ENCODE measurements around the gene XXYLT1. TPM values are rescaled to one million over a fixed set of nuclear protein-coding genes. Genes with fewer than 3 reads are reported as not detected.

Gene XXYLT1
- total RNA-seq, 1 donor from 2014 or later: 42.9 TPM

- no peak overlapping the region for H3K4me3 Mint-ChIP-seq
- DNase-seq (ENCODE audit: low spot score in 2 of 2, unreplicated experiment in 2 of 2): no peak
- no peak overlapping the region for H3K27ac Mint-ChIP-seq
- no peak for TF ChIP-seq CTCF (IDR thresholded peaks at IDR 0.05; ENCODE audit: unreplicated experiment)
- H3K9me3 Mint-ChIP-seq: no peaks in the 10 kb centered on the region
- no peaks in the 10 kb centered on the region for H3K27me3 Mint-ChIP-seq (ENCODE audit: low read depth)
- peaks cover 20% of the 10 kb centered on the region for H3K4me1 Mint-ChIP-seq
- H3K36me3 Mint-ChIP-seq: no peaks in the 10 kb centered on the region
Measured at GRCh38 chr3:195164573-195165264, 106.2 kb downstream of the XXYLT1 start.

GRCh38 chr3:195163719-195164572 is 107.0 kb downstream of the XXYLT1 start:
- Mint-ChIP-seq H3K9me3 (no peaks in the 10 kb centered on the region), H3K27ac (no peak overlapping the region), H3K27me3 (ENCODE audit: low read depth) (no peaks in the 10 kb centered on the region), H3K4me1 (peaks cover 20% of the 10 kb centered on the region), H3K4me3 (no peak overlapping the region), H3K36me3 (no peaks in the 10 kb centered on the region)
- DNase-seq (ENCODE audit: low spot score in 2 of 2, unreplicated experiment in 2 of 2): no peak
- TF ChIP-seq CTCF (IDR thresholded peaks at IDR 0.05; ENCODE audit: unreplicated experiment): no peak

GRCh38 chr3:195162816-195163215 is 108.1 kb downstream of the XXYLT1 start:
- TF ChIP-seq CTCF (IDR thresholded peaks at IDR 0.05; ENCODE audit: unreplicated experiment): no peak
- Mint-ChIP-seq H3K27ac (peak overlapping the region; percentile 84), H3K9me3 (no peaks in the 10 kb centered on the region), H3K27me3 (ENCODE audit: low read depth) (no peaks in the 10 kb centered on the region), H3K4me3 (no peak overlapping the region), H3K4me1 (peaks cover 23% of the 10 kb centered on the region), H3K36me3 (no peaks in the 10 kb centered on the region)
- DNase-seq (ENCODE audit: low spot score in 2 of 2, unreplicated experiment in 2 of 2): no peak

- Mint-ChIP-seq H3K4me1 (peaks cover 23% of the 10 kb centered on the region), H3K27ac (peak overlapping the region; percentile 84), H3K4me3 (no peak overlapping the region), H3K9me3 (no peaks in the 10 kb centered on the region), H3K27me3 (ENCODE audit: low read depth) (no peaks in the 10 kb centered on the region), H3K36me3 (no peaks in the 10 kb centered on the region)
- no peak for TF ChIP-seq CTCF (IDR thresholded peaks at IDR 0.05; ENCODE audit: unreplicated experiment)
- DNase-seq (ENCODE audit: low spot score in 2 of 2, unreplicated experiment in 2 of 2): no peak
Measured at GRCh38 chr3:195162033-195162669, 108.8 kb downstream of the XXYLT1 start.

GRCh38 chr3:195160908-195161434 is 110.0 kb downstream of the XXYLT1 start:
- Mint-ChIP-seq H3K36me3 (no peaks in the 10 kb centered on the region), H3K4me1 (peaks cover 31% of the 10 kb centered on the region), H3K4me3 (no peak overlapping the region)

More at GRCh38 chr3:195160908-195161434, 110.0 kb downstream of the XXYLT1 start:
- Mint-ChIP-seq H3K27ac (no peak overlapping the region), H3K9me3 (no peaks in the 10 kb centered on the region), H3K27me3 (ENCODE audit: low read depth) (no peaks in the 10 kb centered on the region)
- TF ChIP-seq CTCF (IDR thresholded peaks at IDR 0.05; ENCODE audit: unreplicated experiment): no peak
- no peak for DNase-seq (ENCODE audit: low spot score in 2 of 2, unreplicated experiment in 2 of 2)
